Measurements from ENCODE around the gene SLC6A1. TPM values are rescaled to one million over a fixed set of nuclear protein-coding genes. Genes with fewer than 3 reads are reported as not detected.

The SLC6A1 gene
- total and polyA plus RNA-seq, 2 of the 4 experiments (the other 2 are of a cell fraction) = 0.02 TPM; not detected in 1

DNA sequence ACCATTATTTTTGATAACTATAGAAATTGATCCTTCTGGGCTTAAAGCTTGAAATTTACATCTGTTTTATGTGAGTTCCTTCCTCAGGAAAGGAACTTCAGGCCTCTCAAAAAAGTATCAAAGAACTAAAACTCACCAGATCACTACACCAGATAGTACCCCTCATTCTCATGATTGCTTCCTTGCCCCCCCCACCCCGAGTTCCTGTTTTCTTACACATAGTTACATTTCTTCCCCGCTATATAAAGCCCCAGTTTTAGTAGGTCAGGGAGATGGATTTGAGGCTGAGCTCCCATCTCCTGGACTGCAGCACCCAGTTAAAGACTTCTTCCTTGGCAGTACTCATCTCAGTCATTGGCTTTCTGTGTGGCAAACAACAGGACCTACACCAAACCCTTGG lies 81.5 kb downstream of the SLC6A1 start:
- DNase-seq (no peak), ATAC-seq (ENCODE audit: low read depth) (no peak)
- H2AK5ac ChIP-seq (ENCODE audit: low read depth, low read length) = no peak overlapping the region
- no peak overlapping the region for H2AFZ ChIP-seq (replicated peaks; ENCODE audit: low read length, poor library complexity)
- no peak overlapping the region for H2BK20ac ChIP-seq (ENCODE audit: low read depth, low read length)
- H3K79me1 ChIP-seq (ENCODE audit: low read depth in 1 of 2, low read length in 2 of 2) = no peaks in the 10 kb centered on the region
- H3K4ac ChIP-seq (ENCODE audit: low read depth, low read length) = no peak overlapping the region
- H3K4me2 ChIP-seq (ENCODE audit: low read depth, low read length) = no peak overlapping the region
- H3K9ac ChIP-seq (ENCODE audit: low read depth, low read length) = no peak overlapping the region
- H3K9me1 ChIP-seq (ENCODE audit: insufficient read depth, low read length) = no peaks in the 10 kb centered on the region
- in situ Hi-C loops (cut with MboI; ENCODE audit: low sequenced_read_pairs) (no loop called here), dilution Hi-C loops (cut with HindIII; ENCODE audit: low sequenced_read_pairs, unreplicated experiment) (no loop called here), intact Hi-C loops (cut with micrococcal nuclease) (no loop called here)
- no peak overlapping the region for H4K91ac ChIP-seq (ENCODE audit: insufficient read depth, low read depth, low read length)
- H3K23ac ChIP-seq (ENCODE audit: low read depth, low read length) = no peak overlapping the region
- H3K9me3 ChIP-seq (ENCODE audit: control insufficient read depth, insufficient read depth, low read length) = no peaks in the 10 kb centered on the region
- no peak overlapping the region for H3K14ac ChIP-seq (replicated peaks; ENCODE audit: low read depth, low read length)
- no TSS peak for BruUV-seq (replicated peaks)
- H4K20me1 ChIP-seq (ENCODE audit: insufficient read depth, low read length) = no peaks in the 10 kb centered on the region
- POLR2A ChIA-PET (ENCODE audit: unreplicated experiment) = interaction anchor here (0.7 kb wide), 1 partner anchor 210 kb away, joined by 4 read pairs; no protein-coding TSS in a partner anchor
- H3K56ac ChIP-seq (ENCODE audit: extremely low read depth, insufficient read depth, low read length) = no peak overlapping the region
- WGBS, 2 experiments (ENCODE audit: extremely low coverage in 2 of 2, insufficient read length in 1 of 2) = no CpG with 5 or more reads among the region's 2 CpGs
- no peak overlapping the region for H2BK15ac ChIP-seq (ENCODE audit: low read depth, low read length)
- no peak overlapping the region for H3K27ac ChIP-seq (ENCODE audit: insufficient read depth, low read length)
- TF ChIP-seq ELK1 (IDR thresholded peaks at IDR 0.05; ENCODE audit: borderline replicate concordance, low read depth, low read length) (no peak), CTCF (conservative IDR thresholded peaks at IDR 0.05; ENCODE audit: low read depth, low read length) (no peak), FOS (IDR thresholded peaks at IDR 0.05; ENCODE audit: low read depth, low read length) (no peak), MXI1 (IDR thresholded peaks at IDR 0.05; ENCODE audit: borderline replicate concordance, low read depth, low read length) (no peak)
- H4K8ac ChIP-seq (ENCODE audit: low read depth in 2 of 2, low read length in 2 of 2) = no peak overlapping the region
- no peak overlapping the region for H2AK9ac ChIP-seq (replicated peaks; ENCODE audit: low read depth, low read length, poor library complexity)
- no peak overlapping the region for H3K4me3 ChIP-seq (ENCODE audit: insufficient read depth, low read depth, low read length)
- no peak overlapping the region for H3K18ac ChIP-seq (ENCODE audit: low read depth, low read length)
- peaks cover 4% of the 10 kb centered on the region for H3K27me3 ChIP-seq (ENCODE audit: control insufficient read depth, insufficient read depth, low read length)
- no peak overlapping the region for H2BK120ac ChIP-seq (ENCODE audit: low read depth, low read length)
- CTCF ChIA-PET = no interaction called here
- H3K36me3 ChIP-seq (ENCODE audit: control insufficient read depth, insufficient read depth, low read length) = no peaks in the 10 kb centered on the region
- no peaks in the 10 kb centered on the region for H3K4me1 ChIP-seq (ENCODE audit: control insufficient read depth, insufficient read depth, low read length)
- H2BK5ac ChIP-seq (ENCODE audit: low read depth, low read length, poor library complexity, severe bottlenecking) = no peak overlapping the region
- no peak overlapping the region for H4K5ac ChIP-seq (ENCODE audit: low read depth, low read length)

Measured in IMR-90 (cell line).